A549 (cell line): ENCODE results near the gene RNASE7. TPM values are rescaled to one million over a fixed set of nuclear protein-coding genes. Genes with fewer than 3 reads are reported as not detected.

ENCODE experiments used
- ATAC-seq, 2 experiments: fragments of 200-7000 bp in 1 of 2; fragments of >200 bp in 1 of 2; cut with Nextera tagmentation in 1 of 2; cut with Tn5 transposase in 1 of 2; 3 replicates each; pipeline versions ENCODE4 v1.8.0 to v1.9.1; 2018 to 2020; ENCODE audit warnings: mild to moderate bottlenecking in 1 of 2, moderate library complexity in 1 of 2
- CTCF ChIA-PET: fragments of 300-600 bp; sonication (Branson Sonifier 250); formaldehyde crosslinking; extraction: SDS; loops from one replicate; lab custom pipeline; 2021; ENCODE audit warnings: antibody characterized with exemption, inconsistent platforms; lab: Yijun Ruan, JAX
- POLR2A ChIA-PET: fragments of 350-600 bp; formaldehyde crosslinking; extraction: SDS; loops from one replicate; lab custom pipeline; 2021; ENCODE audit warnings: antibody characterized with exemption, inconsistent platforms; lab: Yijun Ruan, JAX
- DNase-seq, 2 experiments: peaks; one replicate each; pipeline versions ENCODE4 v3.0.0 to v3.0.0-alpha.2; 2011 to 2016; ENCODE audit warnings: low read depth in 1 of 2, low spot score in 1 of 2
- FAIRE-seq: peaks from 2 replicates; lab custom pipeline; 2011; peaks lifted over from hg19 to GRCh38; lab: Jason Lieb, UNC
- H3K27ac ChIP-seq, 2 experiments: fragments of >200 bp; sonication (Bioruptor Twin); formaldehyde crosslinking; 3 replicates each; pipeline ENCODE4 v1.5.1; 2016 to 2017
- H3K4me1 ChIP-seq: fragments of >200 bp; sonication (Bioruptor Twin); formaldehyde crosslinking; 3 replicates; pipeline ENCODE4 v1.6.1; 2016
- H3K4me2 ChIP-seq: fragments of >200 bp; sonication (Bioruptor Twin); formaldehyde crosslinking; 3 replicates; pipeline ENCODE4 v1.6.1; 2016
- H3K4me3 ChIP-seq: fragments of >200 bp; sonication (Bioruptor Twin); formaldehyde crosslinking; 3 replicates; pipeline ENCODE4 v1.5.1; 2016
- H3K9me3 ChIP-seq: fragments of >200 bp; sonication (Bioruptor Twin); formaldehyde crosslinking; 3 replicates; pipeline ENCODE4 v1.6.1; 2016
- BCL3 ChIP-seq: fragments of >200 bp; sonication (Bioruptor Twin); formaldehyde crosslinking; IDR thresholded peaks from 3 replicates; pipeline ENCODE4 v1.6.1; 2016
- CBX8 ChIP-seq: fragments of 200-600 bp; sonication (generic); IDR thresholded peaks from 2 replicates; pipeline ENCODE4 v1.6.1; 2016
- CHD2 ChIP-seq: fragments of 150-350 bp; IDR thresholded peaks from 2 replicates; pipeline ENCODE4 v1.6.1; 2014; ENCODE audit warnings: low read length; ENCODE audit not compliant: partially characterized antibody
- ELK1 ChIP-seq: fragments of 150-350 bp; IDR thresholded peaks from 2 replicates; pipeline ENCODE4 v1.6.1; 2014; ENCODE audit warnings: low read depth, mild to moderate bottlenecking, low read length
- EP300 ChIP-seq, 2 experiments: fragments of >200 bp; sonication (Bioruptor Twin); formaldehyde crosslinking; IDR thresholded peaks; 2 replicates in 1 of 2; 3 replicates in 1 of 2; pipeline ENCODE4 v1.6.1; 2016 to 2017
- HMGXB4 ChIP-seq: fragments of 250-450 bp; sonication (Bioruptor Pico); IDR thresholded peaks from 2 replicates; pipeline ENCODE4 v1.5.0; 2021; ENCODE audit warnings: mild to moderate bottlenecking, moderate library complexity, borderline replicate concordance
- HOXA7 ChIP-seq: fragments of 250-450 bp; sonication (Bioruptor Pico); IDR thresholded peaks from 2 replicates; pipeline ENCODE4 v1.5.0; 2020; ENCODE audit warnings: mild to moderate bottlenecking, moderate library complexity
- HOXB5 ChIP-seq: fragments of 250-450 bp; sonication (Bioruptor Pico); IDR thresholded peaks from 2 replicates; pipeline ENCODE4 v1.5.0; 2020; ENCODE audit warnings: mild to moderate bottlenecking, moderate library complexity
- JUN ChIP-seq, 2 experiments: fragments of >200 bp; sonication (Bioruptor Twin); formaldehyde crosslinking; IDR thresholded peaks; 2 replicates in 1 of 2; 3 replicates in 1 of 2; pipeline ENCODE4 v1.6.1; 2016 to 2017
- KDM1A ChIP-seq: fragments of 200-600 bp; sonication (generic); IDR thresholded peaks from 2 replicates; pipeline ENCODE4 v1.6.1; 2016; ENCODE audit warnings: low read depth, mild to moderate bottlenecking
- KDM5A ChIP-seq: fragments of 200-600 bp; sonication (generic); IDR thresholded peaks from 2 replicates; pipeline ENCODE4 v1.6.1; 2016; ENCODE audit warnings: antibody characterized with exemption, mild to moderate bottlenecking
- MYC ChIP-seq: IDR thresholded peaks from 2 replicates; pipeline ENCODE4 v1.6.1; 2012; ENCODE audit warnings: mild to moderate bottlenecking, inconsistent platforms, low read length, improper control_type of control experiment, borderline replicate concordance
- NPAS2 ChIP-seq: fragments of 250-450 bp; sonication (Bioruptor Pico); IDR thresholded peaks from 2 replicates; pipeline ENCODE4 v1.8.0; 2022; ENCODE audit warnings: mild to moderate bottlenecking, moderate library complexity, borderline replicate concordance
- NR3C1 ChIP-seq: fragments of >200 bp; sonication (Bioruptor Twin); formaldehyde crosslinking; IDR thresholded peaks from 3 replicates; pipeline ENCODE4 v1.6.1; 2017
- SREBF2 ChIP-seq: fragments of 450-650 bp; IDR thresholded peaks from 2 replicates; pipeline ENCODE4 v1.6.1; 2014; ENCODE audit warnings: mild to moderate bottlenecking, moderate library complexity
- USF2 ChIP-seq: fragments of 450-650 bp; IDR thresholded peaks from 2 replicates; pipeline ENCODE4 v1.6.1; 2014; ENCODE audit warnings: antibody characterized with exemption
- ZSCAN20 ChIP-seq: fragments of 250-450 bp; sonication (Bioruptor Pico); IDR thresholded peaks from 2 replicates; pipeline ENCODE4 v1.8.0; 2022; ENCODE audit warnings: mild to moderate bottlenecking, moderate library complexity
- WGBS: methylation state at CpG from one replicate; pipeline ENCODE4 v1.1.6; 2017; ENCODE audit errors: missing lambda C conversion rate; 5-methylcytosine and 5-hydroxymethylcytosine counted together
- polyA plus RNA-seq, 4 experiments: library from polyadenylated mRNA; depleted of rRNA in 3 of 4; stranded (reverse); fragments of >200 nt; fragmentation: RNase III in 1 of 4; extraction: RNeasy Plus Mini Kit Qiagen cat#74134 plus additional on column Dnase treatment in 1 of 4; gene quantifications; 2 replicates in 3 of 4; 3 replicates in 1 of 4; pipeline ENCODE4 v1.2.3, GENCODE V29; 2011 to 2017

The RNASE7 gene
- polyA plus RNA-seq, 2 of the 4 experiments (the other 2 are of a cell fraction) = not detected

- ChIA-PET POLR2A (interaction anchor here (1.0 kb wide), 1 partner anchor 11 kb away, joined by 3 read pairs; no protein-coding TSS in a partner anchor), CTCF (interaction anchor here (0.8 to 9.5 kb wide), 5 partner anchors 20 to 46 kb away, joined by 3 to 251 read pairs (median 6); partner anchors contain the start of gene TMEM253)
- no peak overlapping the region for H3K4me3 ChIP-seq
- H3K9me3 ChIP-seq = no peaks in the 10 kb centered on the region
- no peak overlapping the region for H3K27ac ChIP-seq
- FAIRE-seq (no peak), ATAC-seq (no peak), DNase-seq (no peak)
- WGBS = 63% methylated on average over 8 of the region's 8 CpGs
- H3K4me2 ChIP-seq = no peak overlapping the region
- TF ChIP-seq KDM5A = no peak
- no peak for TF ChIP-seq BCL3
- TF ChIP-seq HOXA7 (CRISPR knock-in tag) = no peak
- no peak for TF ChIP-seq ELK1
- no peak for TF ChIP-seq USF2
- TF ChIP-seq KDM1A = no peak
- no peak for TF ChIP-seq JUN (IDR thresholded peaks at IDR 0.05)
- TF ChIP-seq HMGXB4 = no peak
- no peak for TF ChIP-seq NPAS2 (CRISPR knock-in tag)
- no peak for TF ChIP-seq ZSCAN20
- no peak for TF ChIP-seq CBX8
- no peak for TF ChIP-seq SREBF2
- TF ChIP-seq CHD2 = no peak
- TF ChIP-seq EP300 (IDR thresholded peaks at IDR 0.05) = no peak
- peaks cover 33% of the 10 kb centered on the region for H3K4me1 ChIP-seq
Measured at GRCh38 chr14:21059842-21060613, 17.9 kb downstream of the RNASE7 start.

GRCh38 chr14:21060614-21061346 lies 18.6 kb downstream of the RNASE7 start:
- Histone ChIP-seq H3K4me3 (no peak overlapping the region), H3K4me1 (peaks cover 25% of the 10 kb centered on the region), H3K27ac (no peak overlapping the region)
- CTCF ChIA-PET = interaction anchor here (1.1 to 9.5 kb wide), 7 partner anchors 21 to 90 kb away, joined by 5 to 251 read pairs (median 10); partner anchors contain the start of gene TMEM253
- FAIRE-seq = no peak
- POLR2A ChIA-PET = no interaction called here
- DNase-seq = no peak
- ATAC-seq = no peak
- TF ChIP-seq HOXB5 (CRISPR knock-in tag) = no peak
- TF ChIP-seq EP300 (IDR thresholded peaks at IDR 0.05) = no peak
- no peak for TF ChIP-seq NR3C1
- TF ChIP-seq CBX8 = no peak
- TF ChIP-seq ZSCAN20 = no peak
- no peak for TF ChIP-seq MYC
- TF ChIP-seq, all 56 proteins: peak for 0
- Histone ChIP-seq H3K9me3 (no peaks in the 10 kb centered on the region), H3K4me2 (no peak overlapping the region)
- WGBS = 61% methylated on average over 13 of the region's 13 CpGs
